Osteoblast (primary cell): ENCODE measurements around the gene DBN1. TPM values are rescaled to one million over a fixed set of nuclear protein-coding genes. Genes with fewer than 3 reads are reported as not detected.

Experiments
- DNase-seq: peaks from one replicate; pipeline ENCODE4 v3.0.0; 2011; ENCODE audit warnings: low spot score, mixed read lengths; ENCODE audit not compliant: insufficient read length; ENCODE audit errors: missing footprints
- H2AFZ ChIP-seq: 2 replicates; pipeline ENCODE4 v1.6.0; 2011; ENCODE audit warnings: mild to moderate bottlenecking, low read length
- H3K27ac ChIP-seq: 2 replicates; pipeline ENCODE4 v1.5.1; 2011; ENCODE audit warnings: mild to moderate bottlenecking, low read depth, low read length, moderate library complexity
- H3K27me3 ChIP-seq: 2 replicates; pipeline ENCODE4 v1.6.0; 2012; ENCODE audit warnings: mild to moderate bottlenecking, control low read depth, inconsistent platforms, low read length, moderate library complexity; ENCODE audit not compliant: insufficient read depth
- H3K36me3 ChIP-seq: 2 replicates; pipeline ENCODE4 v1.5.1; 2011; ENCODE audit warnings: mild to moderate bottlenecking, low read length, control low read depth, moderate library complexity; ENCODE audit not compliant: insufficient read depth
- H3K4me1 ChIP-seq: 2 replicates; pipeline ENCODE4 v1.5.1; 2011; ENCODE audit warnings: mild to moderate bottlenecking, low read length, control low read depth, moderate library complexity; ENCODE audit not compliant: insufficient read depth
- H3K4me2 ChIP-seq: 2 replicates; pipeline ENCODE4 v1.6.0; 2011; ENCODE audit warnings: mild to moderate bottlenecking, low read length; ENCODE audit not compliant: insufficient read depth
- H3K4me3 ChIP-seq: fragments of 200-600 bp; sonication (generic); 3 replicates; pipeline ENCODE4 v1.5.1; 2012; ENCODE audit warnings: mild to moderate bottlenecking, low read length, inconsistent platforms; ENCODE audit not compliant: insufficient read depth
- H3K79me2 ChIP-seq: 2 replicates; pipeline ENCODE4 v1.6.0; 2012; ENCODE audit warnings: mild to moderate bottlenecking, low read length, control low read depth, inconsistent platforms; ENCODE audit not compliant: insufficient read depth
- H3K9me3 ChIP-seq: 2 replicates; pipeline ENCODE4 v1.5.1; 2011; ENCODE audit warnings: low read depth, low read length, control low read depth
- H4K20me1 ChIP-seq: 2 replicates; pipeline ENCODE4 v1.6.0; 2012; ENCODE audit warnings: mild to moderate bottlenecking, low read length, control low read depth; ENCODE audit not compliant: insufficient read depth
- CTCF ChIP-seq: IDR thresholded peaks from 2 replicates; pipeline ENCODE4 v1.5.1; 2011; ENCODE audit warnings: mild to moderate bottlenecking, low read depth, low read length, moderate library complexity; ENCODE audit errors: extremely low read depth
- total RNA-seq: library from RNA; depleted of rRNA; stranded (reverse); fragments of >200 nt; gene quantifications from 2 replicates; pipeline ENCODE4 v1.2.3, GENCODE V29; 2012

The DBN1 gene
- total RNA-seq, 1 donor, result 139 TPM

GRCh38 chr5:177465044-177465443, 8.4 kb downstream of the DBN1 start:
- H3K27me3 ChIP-seq, result no peaks in the 10 kb centered on the region
- peaks cover 44% of the 10 kb centered on the region for H4K20me1 ChIP-seq
- no peak overlapping the region for H3K4me3 ChIP-seq
- TF ChIP-seq CTCF, result no peak
- H3K4me2 ChIP-seq, result no peak overlapping the region
- H2AFZ ChIP-seq, result no peak overlapping the region
- H3K27ac ChIP-seq, result no peak overlapping the region
- H3K79me2 ChIP-seq, result peaks cover 24% of the 10 kb centered on the region
- no peak for DNase-seq
- no peaks in the 10 kb centered on the region for H3K9me3 ChIP-seq
- H3K36me3 ChIP-seq, result peaks cover 61% of the 10 kb centered on the region
- H3K4me1 ChIP-seq, result peaks cover 13% of the 10 kb centered on the region

DNA sequence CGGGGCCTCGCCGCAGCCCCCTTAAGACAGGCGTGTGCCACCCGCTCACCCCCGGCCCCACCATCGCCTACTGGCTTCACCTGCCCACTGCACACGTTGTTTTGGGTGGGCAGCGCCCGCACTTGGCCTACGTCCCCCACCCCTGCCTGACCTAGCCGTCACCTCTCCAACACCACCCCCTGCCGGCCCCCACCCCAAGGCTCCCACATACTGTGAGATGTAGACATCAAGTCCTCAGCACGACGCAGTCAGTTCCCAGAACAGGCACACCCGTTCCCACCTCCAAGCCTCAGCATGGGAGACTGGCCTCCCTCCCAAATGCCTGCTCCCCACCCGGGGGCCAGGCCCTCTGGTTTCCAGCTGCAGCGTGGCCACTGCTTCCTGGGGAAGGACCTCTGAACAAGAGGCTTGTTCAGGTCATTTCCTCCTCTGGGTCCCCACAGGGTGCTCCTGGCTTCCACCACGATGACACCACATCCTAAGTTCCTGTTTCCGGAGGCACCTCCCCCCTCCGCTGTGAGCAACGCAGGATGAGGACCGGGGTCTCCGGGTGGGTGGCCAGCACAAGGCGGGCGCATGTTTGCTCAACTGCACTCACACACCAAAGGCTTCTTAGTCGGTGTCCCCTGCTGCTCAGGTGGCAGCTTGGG, 11.3 kb downstream of the DBN1 start:
- Histone ChIP-seq H2AFZ (no peak overlapping the region), H3K27ac (no peak overlapping the region), H3K27me3 (no peaks in the 10 kb centered on the region), H3K4me1 (no peaks in the 10 kb centered on the region), H3K79me2 (peaks cover 3% of the 10 kb centered on the region), H3K36me3 (peaks cover 75% of the 10 kb centered on the region), H3K4me2 (no peak overlapping the region), H3K4me3 (no peak overlapping the region), H3K9me3 (no peaks in the 10 kb centered on the region), H4K20me1 (peaks cover 43% of the 10 kb centered on the region)
- no peak for DNase-seq
- TF ChIP-seq CTCF, result no peak

- no peak for DNase-seq
- Histone ChIP-seq H3K36me3 (peaks cover 58% of the 10 kb centered on the region), H4K20me1 (peaks cover 47% of the 10 kb centered on the region), H3K4me1 (peaks cover 9% of the 10 kb centered on the region), H3K79me2 (peaks cover 3% of the 10 kb centered on the region), H2AFZ (no peak overlapping the region), H3K4me3 (no peak overlapping the region), H3K27me3 (no peaks in the 10 kb centered on the region), H3K9me3 (no peaks in the 10 kb centered on the region), H3K4me2 (no peak overlapping the region), H3K27ac (no peak overlapping the region)
- no peak for TF ChIP-seq CTCF
Measured at GRCh38 chr5:177459819-177460628, 13.4 kb downstream of the DBN1 start.

- Histone ChIP-seq H3K79me2 (peaks cover 3% of the 10 kb centered on the region), H4K20me1 (peaks cover 50% of the 10 kb centered on the region), H3K4me1 (peaks cover 12% of the 10 kb centered on the region), H3K9me3 (no peaks in the 10 kb centered on the region), H3K36me3 (peaks cover 57% of the 10 kb centered on the region), H2AFZ (no peak overlapping the region), H3K4me3 (no peak overlapping the region), H3K4me2 (no peak overlapping the region), H3K27me3 (no peaks in the 10 kb centered on the region), H3K27ac (no peak overlapping the region)
- TF ChIP-seq CTCF, result no peak
- DNase-seq, result no peak
Measured at GRCh38 chr5:177459357-177459756, 14.1 kb downstream of the DBN1 start.
